Activated gamma-delta T cell treated with anti-CD3 and anti-CD28 coated beads, Interleukin-2, amount 50 U/mL, for 16 hours (primary cell): ENCODE data around the gene SLC35E2B.
A peak's percentile ranks its signal among the peaks of the same experiment; 100 is the strongest.
"Not testable (repeated sequence)": the region's sequence is repeated elsewhere in the genome, so short reads cannot be mapped to it uniquely, and the experiment has no call there.

Experiments used
- DNase-seq: peaks from one replicate; pipeline ENCODE4 v3.0.0-alpha.2; 2020; ENCODE audit warnings: low read depth

Gene SLC35E2B

DNA sequence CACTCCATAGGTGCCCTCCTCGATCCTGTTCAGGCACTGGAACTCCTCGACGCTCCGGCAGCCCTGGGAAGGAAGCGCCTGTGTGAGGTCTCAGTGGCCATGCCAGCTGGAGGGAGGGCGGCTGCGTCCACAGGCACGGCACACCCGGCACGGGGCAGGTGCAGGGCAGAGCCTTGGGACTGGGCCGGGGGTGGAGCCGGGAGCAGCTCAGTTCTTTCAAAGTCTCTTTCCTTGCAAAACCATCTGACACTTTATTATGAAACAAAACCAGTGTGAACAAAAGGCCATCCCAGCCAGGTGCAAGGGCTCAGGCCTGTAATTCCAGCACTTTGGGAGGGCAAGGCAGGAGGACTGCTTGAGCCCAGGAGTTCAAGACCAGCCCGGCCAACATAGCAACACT is 54.1 kb downstream of the SLC35E2B start:
- not testable (repeated sequence) for DNase-seq

DNA sequence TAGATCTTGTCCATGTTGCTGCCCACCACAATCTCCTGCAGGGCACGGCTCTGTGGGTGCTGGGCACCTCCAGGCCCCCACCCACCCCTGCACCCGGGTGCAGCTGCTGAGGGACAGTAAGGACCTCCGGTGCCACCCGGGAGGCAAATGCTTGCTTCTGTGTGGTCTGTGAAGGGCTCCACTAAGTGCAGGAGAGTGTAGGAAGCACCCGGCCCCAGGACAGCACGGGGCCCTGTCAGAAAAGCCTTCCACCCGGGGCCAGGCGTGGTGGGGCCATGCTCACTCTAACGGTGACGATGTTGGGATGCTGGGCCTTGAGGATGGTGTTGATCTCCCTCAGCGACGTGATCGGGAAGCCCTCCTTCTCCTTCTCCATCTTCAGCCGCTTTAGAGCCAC is 55.1 kb downstream of the SLC35E2B start:
- DNase-seq = not testable (repeated sequence)

DNA sequence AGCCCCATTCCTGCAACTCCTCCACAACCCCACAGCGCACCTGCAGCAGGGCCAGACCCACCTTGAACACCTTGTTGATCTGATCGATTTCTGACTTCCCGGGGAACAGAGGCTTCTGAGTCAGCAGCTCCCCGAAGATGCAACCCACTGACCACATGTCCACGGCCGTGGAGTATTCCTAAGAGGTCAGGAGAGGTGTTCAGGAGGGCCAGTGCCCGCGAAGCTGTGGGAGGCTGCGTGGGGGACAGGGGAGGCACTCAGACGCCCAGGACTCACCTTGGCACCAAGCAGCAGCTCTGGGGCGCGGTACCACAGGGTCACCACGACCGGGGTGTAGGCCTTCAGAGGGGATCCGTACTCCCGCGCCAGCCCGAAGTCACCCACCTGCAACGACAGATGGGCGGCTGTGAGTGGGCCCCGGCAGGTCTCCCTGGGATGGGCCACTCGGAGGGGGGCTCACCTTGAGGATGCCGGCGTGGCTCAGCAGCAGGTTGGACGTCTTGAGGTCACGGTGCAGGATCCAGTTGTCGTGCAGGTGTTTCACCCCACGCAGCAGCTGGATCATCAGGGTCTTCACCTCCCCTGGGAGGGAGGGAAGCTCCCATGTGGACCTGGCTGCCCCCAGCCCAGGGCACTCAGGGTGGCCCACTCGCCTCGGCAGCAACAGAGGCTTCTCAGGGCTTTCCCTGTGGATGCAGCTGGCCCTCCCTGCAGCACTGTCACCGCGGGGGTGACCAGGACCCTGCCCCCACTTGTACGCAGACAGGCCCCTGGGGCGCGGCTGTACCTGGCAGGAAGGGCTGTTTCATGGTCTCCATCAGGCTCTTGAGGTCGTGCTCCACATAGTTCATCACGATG is 55.7 kb downstream of the SLC35E2B start:
- not testable (repeated sequence) for DNase-seq

DNA sequence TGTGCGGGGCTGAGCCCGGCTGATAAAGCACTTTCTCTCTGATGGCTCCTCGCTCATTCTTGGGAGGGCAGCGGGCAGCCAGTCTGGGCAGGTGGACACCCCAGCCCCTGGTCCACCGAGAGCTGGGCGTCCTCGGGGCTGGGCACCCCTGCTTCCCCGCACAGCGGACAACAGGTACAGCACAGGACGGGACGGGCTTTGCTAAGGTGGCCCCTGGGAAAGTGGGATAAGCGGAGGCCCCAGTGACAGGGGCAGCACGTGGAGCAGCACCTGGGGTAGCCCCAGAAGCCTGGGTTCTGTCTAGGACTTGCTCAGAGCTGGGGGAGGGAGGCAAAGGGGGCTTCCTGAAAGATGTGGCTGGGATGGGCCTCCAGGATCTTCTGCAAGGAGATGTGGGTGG is 58.0 kb downstream of the SLC35E2B start:
- DNase-seq = not testable (repeated sequence)

DNA sequence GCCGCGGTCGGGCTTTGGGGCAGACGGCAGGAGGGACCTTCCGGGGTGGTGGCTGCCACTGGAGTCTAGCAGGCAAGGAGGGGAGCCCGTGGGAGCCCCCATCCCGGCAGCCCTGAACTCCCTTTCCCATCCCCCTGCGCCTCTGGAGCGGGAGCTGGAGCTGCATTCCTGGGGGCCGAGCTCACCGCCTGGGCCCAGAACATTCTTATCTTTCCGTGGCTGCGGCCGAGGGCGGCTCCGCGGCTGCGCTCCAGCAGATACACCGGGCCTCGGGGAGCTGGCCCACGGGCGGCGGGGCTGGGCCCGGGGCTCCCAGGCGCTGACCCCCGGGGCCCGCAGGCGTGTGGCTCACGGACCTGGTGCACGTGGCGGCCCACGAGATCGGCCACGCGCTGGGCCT is 59.2 kb downstream of the SLC35E2B start:
- DNase-seq = not testable (repeated sequence)

DNA sequence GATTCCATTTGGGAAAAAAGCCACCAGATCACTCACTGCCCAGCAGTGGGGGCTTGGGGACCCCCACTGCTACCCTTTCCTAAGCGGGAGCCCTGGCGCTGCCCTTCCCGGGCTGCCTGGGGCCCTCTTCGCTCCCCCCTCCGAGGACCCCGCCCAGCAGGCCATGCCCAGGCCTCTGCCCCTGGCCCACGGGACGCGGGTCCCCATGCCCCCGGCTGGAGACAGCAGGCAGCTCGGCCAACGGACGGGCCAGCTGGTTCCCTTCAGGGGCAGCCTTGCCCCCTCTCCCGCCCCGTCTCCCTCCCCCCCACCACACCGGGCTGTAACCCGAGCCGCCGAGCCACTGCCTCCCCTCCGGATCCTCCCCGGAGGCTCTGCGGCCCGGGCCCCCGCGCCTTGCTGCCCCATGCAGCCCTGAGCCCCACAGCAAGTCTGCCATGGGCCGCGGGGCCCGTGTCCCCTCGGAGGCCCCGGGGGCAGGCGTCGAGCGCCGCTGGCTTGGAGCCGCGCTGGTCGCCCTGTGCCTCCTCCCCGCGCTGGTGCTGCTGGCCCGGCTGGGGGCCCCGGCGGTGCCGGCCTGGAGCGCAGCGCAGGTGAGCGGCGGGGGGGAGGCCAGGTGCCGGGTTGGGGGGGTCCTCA is 60.7 kb downstream of the SLC35E2B start, which contains the start of gene MMP23B:
Gene MMP23B (plus strand): TSS at position 392 of the 639 bp plus-strand sequence. CDS start 46 bp downstream, at position 438.
- DNase-seq = no peak

DNA sequence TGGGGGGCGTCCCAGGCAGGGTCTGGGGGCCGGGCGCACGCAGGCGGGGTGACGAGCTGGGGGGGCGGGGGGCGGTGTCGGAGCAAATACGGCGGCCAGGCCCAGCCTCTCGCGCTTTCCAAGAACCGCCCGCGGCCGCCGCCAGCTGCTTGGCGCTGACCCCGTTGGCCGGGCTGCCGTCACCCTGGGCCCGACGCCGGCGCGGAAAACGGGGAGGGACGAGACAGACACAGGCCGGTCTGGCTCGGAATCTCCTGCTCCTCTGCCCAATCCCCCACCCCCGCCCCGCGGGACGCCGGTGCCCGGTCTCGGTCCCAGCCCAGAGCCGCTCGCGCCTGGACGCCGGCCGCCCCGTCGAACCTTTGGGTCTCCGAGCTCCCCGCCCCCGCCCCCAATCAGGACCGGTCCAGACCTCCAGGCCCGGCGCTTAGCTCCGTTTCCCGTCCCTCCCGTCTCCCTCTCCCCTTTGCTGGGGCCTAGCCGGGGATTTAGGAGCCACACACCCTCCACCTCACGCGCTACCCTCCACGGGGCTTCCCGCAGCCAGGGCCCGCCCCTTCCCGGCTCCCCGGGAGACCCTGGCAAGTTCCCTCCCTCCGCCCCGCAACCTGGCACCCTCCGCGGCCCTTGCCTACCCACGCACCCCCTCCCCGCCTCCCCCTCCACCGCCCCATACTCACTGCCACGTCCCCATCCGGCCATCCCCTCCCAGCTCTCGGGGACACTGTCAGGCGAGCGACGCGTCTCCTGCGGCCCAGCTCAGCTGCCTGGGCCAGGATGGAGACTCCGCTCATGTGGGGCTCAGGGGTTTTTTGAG is 61.4 kb downstream of the SLC35E2B start:
- no peak for DNase-seq

DNA sequence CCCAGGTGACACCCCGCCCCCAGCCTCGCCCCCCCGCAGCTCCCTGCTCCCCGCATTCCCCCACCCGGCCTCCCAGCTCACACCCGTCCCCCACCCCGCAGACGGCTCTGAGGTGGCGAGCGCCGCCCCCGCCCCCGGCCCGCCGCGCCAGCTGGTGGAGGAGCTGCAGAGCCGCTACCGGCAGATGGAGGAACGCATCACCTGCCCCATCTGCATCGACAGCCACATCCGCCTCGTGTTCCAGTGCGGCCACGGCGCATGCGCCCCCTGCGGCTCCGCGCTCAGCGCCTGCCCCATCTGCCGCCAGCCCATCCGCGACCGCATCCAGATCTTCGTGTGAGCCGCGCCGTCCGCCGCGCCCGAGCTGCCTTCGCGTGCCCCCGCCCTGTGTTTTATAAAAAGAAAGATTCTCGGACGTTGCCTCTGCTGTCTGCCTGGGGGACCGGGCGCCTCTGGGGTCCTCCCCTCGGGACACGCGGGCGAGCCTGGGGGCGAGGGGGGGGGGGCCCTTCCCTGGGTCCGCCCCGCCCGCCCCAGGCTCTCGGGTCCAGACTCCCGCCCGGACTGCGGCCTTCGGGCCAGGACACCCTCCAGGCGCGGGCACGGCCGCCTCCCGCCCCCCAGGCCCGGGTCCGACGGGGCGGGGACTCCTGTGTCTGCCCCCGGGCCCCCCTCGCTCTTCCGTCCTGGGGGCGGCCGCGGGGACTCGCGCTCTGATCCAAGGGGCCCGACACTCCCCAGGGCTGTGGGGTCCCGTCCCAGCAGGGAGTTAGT is 62.2 kb downstream of the SLC35E2B start:
- DNase-seq = peak; percentile 91

DNA sequence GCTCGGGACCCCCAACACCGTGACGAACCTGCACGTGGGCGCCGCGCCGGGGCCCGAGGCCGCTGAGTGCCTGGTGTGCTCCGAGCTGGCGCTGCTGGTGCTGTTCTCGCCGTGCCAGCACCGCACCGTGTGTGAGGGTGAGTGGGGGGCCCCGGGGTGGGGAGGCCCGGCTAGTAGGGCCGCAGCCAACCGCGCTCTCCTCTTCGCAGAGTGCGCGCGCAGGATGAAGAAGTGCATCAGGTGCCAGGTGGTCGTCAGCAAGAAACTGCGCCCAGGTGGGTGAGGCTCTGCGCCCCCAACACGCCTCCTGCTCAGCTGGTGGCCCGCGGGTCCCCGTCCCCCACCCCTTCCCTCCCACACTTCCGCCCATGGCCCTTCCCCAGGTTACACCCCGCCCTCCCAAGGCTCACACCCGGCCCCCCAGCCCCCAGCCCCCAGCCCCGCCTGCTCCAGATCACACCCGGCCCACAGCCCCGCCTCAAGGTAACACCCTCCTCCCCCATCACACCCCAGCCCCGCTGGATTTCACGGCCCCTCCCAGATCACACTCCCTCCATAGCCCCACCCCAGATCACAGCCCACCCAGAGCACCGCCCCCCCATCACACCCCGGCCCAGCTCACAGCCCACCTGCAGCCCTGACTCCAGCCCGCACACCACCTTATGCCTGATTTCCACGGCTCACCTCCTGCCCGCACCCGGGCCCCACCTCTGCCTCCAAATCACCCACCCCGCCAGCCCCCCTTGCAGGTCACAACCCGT is 63.0 kb downstream of the SLC35E2B start:
- DNase-seq = peak; percentile 75

DNA sequence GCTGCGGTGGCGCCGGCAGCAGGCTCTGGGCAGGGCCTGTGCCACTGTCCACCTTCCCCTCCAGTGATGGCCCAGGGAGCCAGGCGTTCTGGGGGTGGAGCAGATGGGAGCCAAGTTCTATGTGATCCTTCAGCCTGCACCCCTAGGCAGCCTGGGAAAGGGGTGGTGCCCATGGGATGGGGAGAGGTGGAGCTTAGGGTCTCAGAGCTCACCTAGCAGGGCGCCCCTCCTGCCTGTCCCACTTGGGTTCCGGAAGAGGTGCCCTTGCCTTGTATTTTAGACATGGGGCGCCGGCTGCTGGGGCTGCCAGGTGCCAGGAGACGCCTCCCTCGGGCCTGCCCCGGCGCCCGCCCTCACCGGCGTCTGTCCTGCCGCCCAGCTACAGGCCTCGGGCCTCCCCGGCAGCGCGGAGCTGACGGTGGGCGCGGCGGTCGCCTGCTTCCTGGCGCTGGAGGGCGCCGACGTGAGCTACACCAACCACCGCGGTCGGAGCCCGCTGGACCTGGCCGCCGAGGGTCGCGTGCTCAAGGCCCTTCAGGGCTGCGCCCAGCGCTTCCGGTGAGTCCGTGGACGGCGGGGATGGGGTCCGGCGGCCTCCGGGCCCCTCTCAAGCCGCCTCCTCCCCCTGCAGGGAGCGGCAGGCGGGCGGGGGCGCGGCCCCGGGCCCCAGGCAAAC is 63.7 kb downstream of the SLC35E2B start:
- DNase-seq = no peak

DNA sequence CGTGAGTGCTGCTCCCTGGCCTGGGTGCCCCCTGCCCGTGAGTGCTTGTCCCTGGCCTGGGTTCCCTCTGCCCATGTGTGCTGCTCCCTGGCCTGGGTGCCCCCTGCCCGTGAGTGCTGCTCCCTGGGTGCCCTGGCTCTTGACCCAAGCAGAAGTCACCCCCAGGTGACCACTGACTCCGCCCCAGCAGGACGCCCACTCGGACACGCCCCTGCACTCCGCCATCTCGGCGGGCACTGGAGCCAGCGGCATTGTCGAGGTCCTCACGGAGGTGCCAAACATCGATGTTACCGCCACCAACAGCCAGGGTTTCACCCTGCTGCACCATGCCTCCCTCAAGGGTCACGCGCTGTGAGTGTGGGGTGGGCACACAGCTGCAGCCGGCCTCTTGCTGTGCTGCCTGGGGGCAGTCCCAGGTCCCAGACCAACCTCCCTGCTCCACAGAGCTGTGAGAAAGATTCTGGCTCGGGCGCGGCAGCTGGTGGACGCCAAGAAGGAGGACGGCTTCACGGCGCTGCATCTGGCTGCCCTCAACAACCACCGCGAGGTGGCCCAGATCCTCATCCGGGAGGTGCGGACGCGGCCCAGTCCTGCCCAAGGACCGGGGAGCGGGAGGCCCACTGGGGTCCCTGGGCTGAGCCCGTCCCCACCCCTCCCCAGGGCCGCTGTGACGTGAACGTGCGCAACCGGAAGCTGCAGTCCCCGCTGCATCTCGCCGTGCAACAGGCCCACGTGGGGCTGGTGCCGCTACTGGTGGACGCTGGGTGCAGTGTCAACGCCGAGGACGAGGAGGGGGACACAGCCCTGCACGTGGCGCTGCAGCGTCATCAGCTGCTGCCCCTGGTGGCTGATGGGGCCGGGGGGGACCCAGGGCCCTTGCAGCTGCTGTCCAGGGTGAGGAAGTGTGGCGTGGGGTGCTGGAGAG is 64.5 kb downstream of the SLC35E2B start:
- no peak for DNase-seq

DNA sequence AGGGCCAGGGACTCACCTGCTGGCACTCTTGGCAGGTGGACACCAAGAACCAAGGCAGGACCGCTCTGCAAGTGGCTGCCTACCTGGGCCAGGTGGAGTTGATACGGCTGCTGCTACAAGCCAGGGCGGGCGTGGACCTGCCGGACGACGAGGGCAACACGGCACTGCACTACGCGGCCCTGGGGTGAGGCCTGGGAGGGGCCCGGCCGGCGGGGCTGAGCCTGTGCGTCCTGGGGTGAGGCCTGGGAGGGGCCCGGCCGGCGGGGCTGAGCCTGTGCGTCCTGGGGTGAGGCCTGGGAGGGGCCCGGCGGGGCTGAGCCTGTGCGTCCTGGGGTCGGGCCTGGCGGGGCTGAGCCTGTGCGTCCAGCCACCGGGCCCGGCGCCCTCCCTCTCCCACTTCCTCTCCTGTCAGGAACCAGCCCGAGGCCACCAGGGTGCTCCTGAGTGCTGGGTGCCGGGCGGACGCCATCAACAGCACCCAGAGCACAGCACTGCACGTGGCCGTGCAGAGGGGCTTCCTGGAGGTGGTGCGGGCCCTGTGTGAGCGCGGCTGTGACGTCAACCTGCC is 65.2 kb downstream of the SLC35E2B start:
- DNase-seq = no peak

DNA sequence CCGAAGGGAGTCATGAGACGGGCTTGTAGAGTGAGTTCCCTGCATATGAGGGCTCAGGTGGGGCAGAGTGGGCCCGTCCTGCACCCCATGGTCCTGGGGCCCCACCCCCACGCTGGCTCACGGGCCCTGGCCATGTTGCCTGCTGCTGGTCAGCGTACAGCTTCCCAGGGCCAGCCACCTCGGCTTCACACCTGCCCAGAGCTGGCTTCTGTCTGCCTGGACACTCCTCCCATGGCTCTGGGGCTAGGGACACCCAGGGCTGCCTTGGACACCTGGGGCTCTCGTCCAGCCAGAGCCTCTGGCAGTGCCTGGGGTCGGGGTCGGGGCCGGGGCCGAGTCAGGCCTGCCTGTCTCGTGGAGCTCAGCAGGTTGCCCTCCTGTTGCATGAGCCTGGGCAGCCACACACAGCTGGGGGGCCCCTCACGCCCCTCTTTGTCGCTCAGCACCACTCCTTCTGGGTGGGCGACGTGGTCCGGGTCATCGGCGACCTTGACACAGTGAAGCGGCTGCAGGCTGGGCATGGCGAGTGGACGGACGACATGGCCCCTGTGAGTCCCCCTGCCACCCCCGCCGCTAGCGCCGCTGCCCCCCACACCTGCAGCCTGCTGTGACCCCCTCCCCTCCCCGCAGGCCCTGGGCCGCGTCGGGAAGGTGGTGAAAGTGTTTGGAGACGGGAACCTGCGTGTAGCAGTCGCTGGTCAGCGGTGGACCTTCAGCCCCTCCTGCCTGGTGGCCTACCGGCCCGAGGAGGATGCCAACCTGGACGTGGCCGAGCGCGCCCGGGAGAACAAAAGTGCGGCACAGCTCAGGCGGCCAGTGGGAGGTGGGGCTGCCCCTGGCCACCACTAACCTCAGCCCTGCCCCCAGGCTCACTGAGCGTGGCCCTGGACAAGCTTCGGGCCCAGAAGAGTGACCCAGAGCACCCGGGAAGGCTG is 66.1 kb downstream of the SLC35E2B start:
- no peak for DNase-seq

DNA sequence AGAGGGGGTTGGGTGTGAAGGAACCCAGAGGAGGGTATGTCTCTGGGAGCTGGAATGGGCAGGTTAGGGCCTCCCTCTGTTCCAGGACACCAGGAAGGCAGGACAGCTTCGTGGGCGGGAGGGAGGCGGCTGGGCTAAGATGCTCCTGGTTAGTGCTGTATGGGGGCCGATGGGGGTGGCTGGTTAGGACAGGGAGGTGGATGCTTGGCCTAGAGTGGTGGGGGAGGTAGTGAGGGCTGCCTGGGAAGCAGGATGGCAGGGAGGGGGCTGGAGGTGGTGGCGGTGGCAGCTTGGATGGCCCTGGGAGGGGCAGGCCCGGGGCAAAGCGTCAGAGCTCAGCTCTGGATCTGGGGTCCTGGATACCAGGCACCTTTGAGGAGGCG is 66.8 kb downstream of the SLC35E2B start:
- no peak for DNase-seq

DNA sequence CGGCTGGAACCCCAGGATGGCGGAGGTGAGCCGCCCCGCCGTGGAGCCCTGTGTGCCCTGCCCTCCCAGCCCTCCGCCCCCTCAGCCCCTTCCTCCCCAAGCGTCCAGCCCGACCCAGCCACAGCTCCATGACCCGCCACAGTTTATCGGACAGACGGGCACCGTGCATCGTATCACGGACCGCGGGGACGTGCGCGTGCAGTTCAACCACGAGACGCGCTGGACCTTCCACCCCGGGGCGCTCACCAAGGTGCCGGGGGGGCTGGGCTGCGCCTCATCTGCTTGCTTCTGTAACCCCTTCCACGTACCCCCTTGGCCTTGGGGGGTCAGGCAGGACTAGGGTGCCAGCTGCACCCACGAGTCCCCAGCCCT is 67.2 kb downstream of the SLC35E2B start:
- DNase-seq = no peak

DNA sequence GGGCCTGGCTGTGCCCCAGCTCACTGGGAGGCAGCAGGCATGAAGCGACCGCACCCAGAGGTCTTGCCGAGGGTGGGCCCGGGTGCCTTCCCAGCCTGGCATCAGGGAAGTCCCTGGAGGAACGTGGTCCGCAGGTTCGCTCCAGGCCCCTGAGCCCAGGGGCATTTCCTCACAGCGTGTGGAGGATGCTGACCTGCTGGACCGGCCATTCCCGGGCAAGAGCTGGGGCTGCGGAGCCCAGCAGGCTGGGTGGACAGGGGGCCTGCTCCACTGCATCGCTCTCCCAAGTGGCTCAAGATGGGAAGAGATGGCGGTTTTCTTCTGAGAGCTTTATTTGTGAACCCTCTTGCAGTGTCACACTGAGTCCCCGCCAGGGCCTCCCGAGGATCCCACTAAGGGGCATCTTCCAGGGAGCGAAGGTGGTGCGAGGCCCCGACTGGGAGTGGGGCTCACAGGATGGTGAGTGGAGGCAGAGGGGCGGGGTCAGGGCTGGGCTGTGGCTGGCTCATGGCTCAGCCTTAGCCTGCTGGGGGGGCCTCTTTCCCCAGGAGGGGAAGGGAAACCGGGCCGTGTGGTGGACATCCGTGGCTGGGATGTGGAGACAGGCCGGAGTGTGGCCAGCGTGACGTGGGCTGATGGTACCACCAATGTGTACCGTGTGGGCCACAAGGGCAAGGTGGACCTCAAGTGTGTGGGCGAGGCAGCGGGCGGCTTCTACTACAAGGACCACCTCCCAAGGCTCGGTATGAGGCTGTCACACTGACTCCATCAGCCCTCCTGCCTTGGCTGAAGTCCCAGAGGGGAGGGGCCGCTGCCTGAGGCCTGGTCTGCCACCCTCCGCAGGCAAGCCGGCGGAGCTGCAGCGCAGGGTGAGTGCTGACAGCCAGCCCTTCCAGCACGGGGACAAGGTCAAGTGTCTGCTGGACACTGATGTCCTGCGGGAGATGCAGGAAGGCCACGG is 67.9 kb downstream of the SLC35E2B start:
- DNase-seq = no peak
